ENCODE measurements around the gene HES4. TPM values are rescaled to one million over a fixed set of nuclear protein-coding genes. Genes with fewer than 3 reads are reported as not detected.

Gene HES4
- polyA plus RNA-seq, 1 donor (not counting 4 experiments of a cell fraction or from before 2014, with no cell fraction given): 3.0 TPM

DNA sequence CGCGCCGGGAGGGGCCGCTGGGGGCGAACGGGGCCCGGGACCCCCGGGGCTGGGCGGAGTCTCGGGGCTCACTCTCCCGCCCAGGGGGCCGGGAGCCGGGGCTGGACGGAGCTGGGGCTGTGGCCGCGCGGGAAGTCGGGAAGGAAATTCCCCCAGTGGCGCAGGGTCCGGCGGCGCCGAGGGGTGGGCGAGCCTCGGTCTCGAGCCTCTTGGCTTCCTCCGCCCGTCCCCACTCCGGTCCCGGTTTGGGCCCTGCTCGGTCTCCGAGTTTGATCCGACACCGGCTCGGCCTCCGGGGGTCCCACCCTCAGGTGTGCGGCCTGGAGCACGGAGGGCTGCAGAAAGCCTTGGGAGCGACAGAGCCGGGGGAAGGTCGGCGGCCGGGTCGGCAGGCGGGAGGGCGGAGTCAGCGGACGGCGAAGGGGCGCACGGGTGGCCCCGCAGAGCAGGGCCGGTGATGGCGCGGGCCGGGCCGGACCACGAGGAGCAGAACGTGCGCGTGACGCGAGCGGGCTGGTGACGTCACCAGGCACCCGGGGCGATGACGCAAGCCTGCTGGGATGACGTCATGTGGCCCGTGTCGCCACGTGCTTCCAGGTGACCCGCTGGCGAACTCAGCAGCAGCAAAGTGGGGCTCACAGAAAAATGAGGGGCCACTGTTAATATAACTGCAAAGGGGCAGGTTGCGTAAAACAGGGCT lies 610 bp upstream of the HES4 start:
- TF ChIP-seq, protein P1, sequence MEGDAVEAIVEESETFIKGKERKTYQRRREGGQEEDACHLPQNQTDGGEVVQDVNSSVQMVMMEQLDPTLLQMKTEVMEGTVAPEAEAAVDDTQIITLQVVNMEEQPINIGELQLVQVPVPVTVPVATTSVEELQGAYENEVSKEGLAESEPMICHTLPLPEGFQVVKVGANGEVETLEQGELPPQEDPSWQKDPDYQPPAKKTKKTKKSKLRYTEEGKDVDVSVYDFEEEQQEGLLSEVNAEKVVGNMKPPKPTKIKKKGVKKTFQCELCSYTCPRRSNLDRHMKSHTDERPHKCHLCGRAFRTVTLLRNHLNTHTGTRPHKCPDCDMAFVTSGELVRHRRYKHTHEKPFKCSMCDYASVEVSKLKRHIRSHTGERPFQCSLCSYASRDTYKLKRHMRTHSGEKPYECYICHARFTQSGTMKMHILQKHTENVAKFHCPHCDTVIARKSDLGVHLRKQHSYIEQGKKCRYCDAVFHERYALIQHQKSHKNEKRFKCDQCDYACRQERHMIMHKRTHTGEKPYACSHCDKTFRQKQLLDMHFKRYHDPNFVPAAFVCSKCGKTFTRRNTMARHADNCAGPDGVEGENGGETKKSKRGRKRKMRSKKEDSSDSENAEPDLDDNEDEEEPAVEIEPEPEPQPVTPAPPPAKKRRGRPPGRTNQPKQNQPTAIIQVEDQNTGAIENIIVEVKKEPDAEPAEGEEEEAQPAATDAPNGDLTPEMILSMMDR (optimal IDR thresholded peaks at IDR 0.05 in 1 of 3, IDR thresholded peaks at IDR 0.05 in 1 of 3, conservative IDR thresholded peaks at IDR 0.05 in 1 of 3; ENCODE audit: extremely low read depth in 1 of 3, insufficient read depth in 2 of 3, low read length in 3 of 3): no peak
- TF ChIP-seq EZH2 (IDR thresholded peaks at IDR 0.05; ENCODE audit: low read length): no peak
- Histone ChIP-seq H4K20me1 (ENCODE audit: control insufficient read depth, extremely low read depth, insufficient read depth, low read length) (peaks cover 5% of the 10 kb centered on the region), H3K27ac (ENCODE audit: control insufficient read depth, insufficient read depth, low read length) (peak overlapping the region; percentile 86), H3K27me3 (ENCODE audit: control insufficient read depth, extremely low read depth, insufficient read depth, low read length) (peaks cover 30% of the 10 kb centered on the region), H2AFZ (ENCODE audit: control insufficient read depth, low read length) (peak overlapping the region; percentile 19), H3K9ac (ENCODE audit: control insufficient read depth, extremely low read depth, insufficient read depth, low read length) (peak overlapping the region; percentile 91), H3K4me3 (ENCODE audit: control insufficient read depth in 2 of 3, extremely low read depth in 1 of 3, insufficient read depth in 2 of 3, low read depth in 1 of 3, low read length in 3 of 3) (peak overlapping the region; percentile 59 to 80 (median 66)), H3K4me1 (ENCODE audit: control insufficient read depth, extremely low read depth, insufficient read depth, low read length) (peaks cover 18% of the 10 kb centered on the region), H3K36me3 (ENCODE audit: control insufficient read depth in 2 of 2, extremely low read depth in 1 of 2, insufficient read depth in 2 of 2, low read length in 2 of 2) (no peaks in the 10 kb centered on the region), H3K9me3 (ENCODE audit: control insufficient read depth, low read depth, low read length) (no peaks in the 10 kb centered on the region), H3K4me2 (ENCODE audit: control insufficient read depth, extremely low read depth, insufficient read depth, low read depth, low read length) (peak overlapping the region; percentile 82), H3K9me1 (ENCODE audit: control insufficient read depth, extremely low read depth, insufficient read depth, low read length) (no peaks in the 10 kb centered on the region), H3K79me2 (ENCODE audit: control insufficient read depth, insufficient read depth, low read length) (no peaks in the 10 kb centered on the region)
- DNase-seq (ENCODE audit: low read depth, low spot score) (no peak), FAIRE-seq (peak; percentile 56)
- dilution Hi-C loops (cut with MboI; ENCODE audit: extremely low pct_ligation_motif_present, low sequenced_read_pairs): no loop called here

DNA sequence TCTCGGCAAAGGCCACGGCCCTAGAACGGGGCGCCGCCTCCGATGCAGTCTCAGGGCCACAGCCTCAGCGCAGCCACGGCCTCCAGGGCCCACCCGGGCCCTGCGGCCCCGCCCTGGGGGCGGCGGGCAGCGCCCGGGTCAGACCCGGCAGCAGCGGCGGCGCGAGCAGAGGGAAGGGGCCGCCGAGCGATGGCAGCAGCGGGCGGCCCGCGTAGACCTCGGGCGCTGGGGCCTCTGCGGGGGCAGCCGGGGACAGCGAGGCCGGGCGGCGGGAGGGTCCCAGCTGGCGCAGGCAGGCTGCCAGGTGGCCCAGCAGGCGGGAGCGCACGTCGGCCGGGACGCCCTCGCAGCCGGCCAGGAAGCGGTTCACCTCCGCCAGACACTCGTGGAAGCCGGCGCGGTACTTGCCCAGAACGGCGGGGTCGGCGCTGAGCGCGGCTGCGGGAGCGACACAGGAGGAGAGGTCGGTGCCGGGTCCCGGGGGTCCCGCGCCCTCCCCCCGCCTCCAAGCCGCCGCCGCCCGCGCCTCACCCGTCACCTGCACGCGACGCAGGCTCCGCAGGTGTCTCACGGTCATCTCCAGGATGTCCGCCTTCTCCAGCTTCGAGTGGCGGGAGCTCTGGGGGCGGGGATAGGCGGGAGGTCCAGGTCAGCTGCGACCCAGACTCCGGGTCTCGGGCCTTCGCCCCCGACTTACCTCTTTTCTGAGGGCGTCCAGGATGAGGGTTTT lies 737 bp downstream of the HES4 start:
- Histone ChIP-seq H3K9ac (ENCODE audit: control insufficient read depth, extremely low read depth, insufficient read depth, low read length) (peak overlapping the region; percentile 91), H3K27ac (ENCODE audit: control insufficient read depth, insufficient read depth, low read length) (no peak overlapping the region), H3K9me1 (ENCODE audit: control insufficient read depth, extremely low read depth, insufficient read depth, low read length) (no peaks in the 10 kb centered on the region), H3K79me2 (ENCODE audit: control insufficient read depth, insufficient read depth, low read length) (no peaks in the 10 kb centered on the region), H3K27me3 (ENCODE audit: control insufficient read depth, extremely low read depth, insufficient read depth, low read length) (peaks cover 28% of the 10 kb centered on the region), H3K4me2 (ENCODE audit: control insufficient read depth, extremely low read depth, insufficient read depth, low read depth, low read length) (peak overlapping the region; percentile 82), H3K4me1 (ENCODE audit: control insufficient read depth, extremely low read depth, insufficient read depth, low read length) (peaks cover 18% of the 10 kb centered on the region), H3K36me3 (ENCODE audit: control insufficient read depth in 2 of 2, extremely low read depth in 1 of 2, insufficient read depth in 2 of 2, low read length in 2 of 2) (no peaks in the 10 kb centered on the region), H2AFZ (ENCODE audit: control insufficient read depth, low read length) (no peak overlapping the region), H3K9me3 (ENCODE audit: control insufficient read depth, low read depth, low read length) (no peaks in the 10 kb centered on the region), H4K20me1 (ENCODE audit: control insufficient read depth, extremely low read depth, insufficient read depth, low read length) (peaks cover 5% of the 10 kb centered on the region), H3K4me3 (ENCODE audit: control insufficient read depth in 2 of 3, extremely low read depth in 1 of 3, insufficient read depth in 2 of 3, low read depth in 1 of 3, low read length in 3 of 3) (peak overlapping the region; percentile 64 to 67 (median 66))
- dilution Hi-C loops (cut with MboI; ENCODE audit: extremely low pct_ligation_motif_present, low sequenced_read_pairs): no loop called here
- no peak for FAIRE-seq
- TF ChIP-seq, protein P1 (optimal IDR thresholded peaks at IDR 0.05 in 1 of 3, IDR thresholded peaks at IDR 0.05 in 1 of 3, conservative IDR thresholded peaks at IDR 0.05 in 1 of 3; ENCODE audit: extremely low read depth in 1 of 3, insufficient read depth in 2 of 3, low read length in 3 of 3): no peak
- TF ChIP-seq EZH2 (IDR thresholded peaks at IDR 0.05; ENCODE audit: low read length): peak; percentile 86
- DNase-seq (ENCODE audit: low read depth, low spot score): no peak
